Measurements from ENCODE around the gene LMBR1.

DNA sequence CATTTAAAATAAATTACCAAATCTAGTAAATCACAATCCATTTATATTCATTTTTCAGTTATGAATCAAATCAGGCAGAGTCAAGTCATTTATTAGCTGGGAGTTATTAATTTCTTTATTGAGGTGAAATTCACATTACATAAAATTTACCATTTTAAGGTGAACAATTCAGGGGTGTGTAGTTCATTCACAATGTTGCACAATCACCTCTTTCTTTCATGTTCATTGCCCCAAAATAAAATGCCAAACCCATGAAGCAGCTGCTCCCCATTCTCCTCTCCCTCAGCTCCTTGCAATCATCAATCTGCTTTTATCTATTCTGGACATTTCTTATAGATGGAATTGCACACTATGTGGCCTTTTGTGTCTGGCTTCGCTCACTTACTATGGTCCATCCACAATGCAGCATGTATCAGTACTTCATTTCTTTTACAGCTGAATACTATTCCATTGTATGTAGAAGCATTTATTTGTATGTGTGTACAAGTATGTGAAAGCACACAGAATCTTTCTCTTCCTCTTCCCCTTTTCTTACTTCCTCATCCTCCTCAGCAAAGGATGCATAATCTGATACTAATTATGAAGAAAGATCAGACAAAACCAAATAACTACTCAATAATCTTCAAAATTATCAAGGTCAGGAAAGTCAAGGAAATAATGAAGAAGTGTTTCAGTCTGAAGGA, 60.6 kb downstream of the LMBR1 start:
- TF ChIP-seq EZH2 (IDR thresholded peaks at IDR 0.05; ENCODE audit: borderline replicate concordance, low read depth, low read length, severe bottlenecking): no peak
- TF ChIP-seq, protein P1, sequence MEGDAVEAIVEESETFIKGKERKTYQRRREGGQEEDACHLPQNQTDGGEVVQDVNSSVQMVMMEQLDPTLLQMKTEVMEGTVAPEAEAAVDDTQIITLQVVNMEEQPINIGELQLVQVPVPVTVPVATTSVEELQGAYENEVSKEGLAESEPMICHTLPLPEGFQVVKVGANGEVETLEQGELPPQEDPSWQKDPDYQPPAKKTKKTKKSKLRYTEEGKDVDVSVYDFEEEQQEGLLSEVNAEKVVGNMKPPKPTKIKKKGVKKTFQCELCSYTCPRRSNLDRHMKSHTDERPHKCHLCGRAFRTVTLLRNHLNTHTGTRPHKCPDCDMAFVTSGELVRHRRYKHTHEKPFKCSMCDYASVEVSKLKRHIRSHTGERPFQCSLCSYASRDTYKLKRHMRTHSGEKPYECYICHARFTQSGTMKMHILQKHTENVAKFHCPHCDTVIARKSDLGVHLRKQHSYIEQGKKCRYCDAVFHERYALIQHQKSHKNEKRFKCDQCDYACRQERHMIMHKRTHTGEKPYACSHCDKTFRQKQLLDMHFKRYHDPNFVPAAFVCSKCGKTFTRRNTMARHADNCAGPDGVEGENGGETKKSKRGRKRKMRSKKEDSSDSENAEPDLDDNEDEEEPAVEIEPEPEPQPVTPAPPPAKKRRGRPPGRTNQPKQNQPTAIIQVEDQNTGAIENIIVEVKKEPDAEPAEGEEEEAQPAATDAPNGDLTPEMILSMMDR (IDR thresholded peaks at IDR 0.05; ENCODE audit: borderline replicate concordance, extremely low read depth, low read length, poor library complexity, severe bottlenecking): no peak
